Cardiac muscle cell (in vitro differentiated cells and primary cell): ENCODE data around the gene CAPZA1. TPM values are rescaled to one million over a fixed set of nuclear protein-coding genes. Genes with fewer than 3 reads are reported as not detected.
"Not testable (repeated sequence)": the region's sequence is repeated elsewhere in the genome, so short reads cannot be mapped to it uniquely, and the experiment has no call there.

ENCODE experiments used
- DNase-seq, 2 donors: peaks; one replicate each; pipeline versions ENCODE4 v3.0.0 to v3.0.0-alpha.2; 2010 to 2017; ENCODE audit warnings: low read depth in 1 of 2, low spot score in 1 of 2
- H3K27ac ChIP-seq: fragments of 200-600 bp; sonication (generic); 2 replicates; pipeline ENCODE4 v1.5.1; 2016
- H3K27me3 ChIP-seq: fragments of 200-600 bp; sonication (generic); 2 replicates; pipeline ENCODE4 v1.6.0; 2016; ENCODE audit warnings: control low read depth
- H3K36me3 ChIP-seq: fragments of 200-600 bp; sonication (generic); 2 replicates; pipeline ENCODE4 v1.5.1; 2016; ENCODE audit warnings: control low read depth
- H3K4me1 ChIP-seq: fragments of 200-600 bp; sonication (generic); 2 replicates; pipeline ENCODE4 v1.8.1; 2017; ENCODE audit warnings: low read depth, mild to moderate bottlenecking, mixed run types
- H3K4me3 ChIP-seq: fragments of 200-600 bp; sonication (generic); 2 replicates; pipeline ENCODE4 v1.5.1; 2016; ENCODE audit warnings: mild to moderate bottlenecking
- H3K9me3 ChIP-seq: fragments of 200-600 bp; sonication (generic); 2 replicates; pipeline ENCODE4 v1.5.1; 2017; ENCODE audit warnings: low read depth, mild to moderate bottlenecking, control low read depth
- polyA plus RNA-seq: library from polyadenylated mRNA; unstranded; fragments of >200 nt; fragmentation: Nextera tagmentation; extraction: Ambion mirVana; gene quantifications from 2 replicates; pipeline ENCODE4 v1.2.1, GENCODE V29; 2016
- total RNA-seq: library from RNA; depleted of rRNA; stranded (reverse); fragments of >200 nt; gene quantifications from 2 replicates; pipeline ENCODE4 v1.2.3, GENCODE V29; 2016
- TF ChIP-seq, protein P1 (sequence below): IDR thresholded peaks from 2 replicates; pipeline ENCODE4 v1.5.1; 2012; ENCODE audit warnings: low read depth, mild to moderate bottlenecking, low read length

Gene CAPZA1
- total and polyA plus RNA-seq, 2 experiments from 2014 or later, result 94.9 to 122 TPM

DNA sequence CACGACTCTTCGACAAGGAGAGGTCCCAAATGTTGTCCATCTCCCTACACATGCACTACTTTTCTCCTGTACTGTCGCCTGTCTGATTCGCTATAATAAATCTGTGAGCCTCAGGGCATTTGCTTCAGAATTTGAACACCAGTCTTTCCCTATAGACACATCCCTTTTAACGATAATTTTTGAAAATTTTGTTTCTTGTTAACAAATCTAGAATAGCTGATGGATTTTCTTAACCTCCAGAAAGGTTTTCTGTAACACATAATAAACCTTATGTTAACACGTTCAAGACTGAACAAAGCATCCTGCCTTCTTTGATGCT, 704 bp downstream of the CAPZA1 start:
- DNase-seq, result no peak
- TF ChIP-seq, protein P1, sequence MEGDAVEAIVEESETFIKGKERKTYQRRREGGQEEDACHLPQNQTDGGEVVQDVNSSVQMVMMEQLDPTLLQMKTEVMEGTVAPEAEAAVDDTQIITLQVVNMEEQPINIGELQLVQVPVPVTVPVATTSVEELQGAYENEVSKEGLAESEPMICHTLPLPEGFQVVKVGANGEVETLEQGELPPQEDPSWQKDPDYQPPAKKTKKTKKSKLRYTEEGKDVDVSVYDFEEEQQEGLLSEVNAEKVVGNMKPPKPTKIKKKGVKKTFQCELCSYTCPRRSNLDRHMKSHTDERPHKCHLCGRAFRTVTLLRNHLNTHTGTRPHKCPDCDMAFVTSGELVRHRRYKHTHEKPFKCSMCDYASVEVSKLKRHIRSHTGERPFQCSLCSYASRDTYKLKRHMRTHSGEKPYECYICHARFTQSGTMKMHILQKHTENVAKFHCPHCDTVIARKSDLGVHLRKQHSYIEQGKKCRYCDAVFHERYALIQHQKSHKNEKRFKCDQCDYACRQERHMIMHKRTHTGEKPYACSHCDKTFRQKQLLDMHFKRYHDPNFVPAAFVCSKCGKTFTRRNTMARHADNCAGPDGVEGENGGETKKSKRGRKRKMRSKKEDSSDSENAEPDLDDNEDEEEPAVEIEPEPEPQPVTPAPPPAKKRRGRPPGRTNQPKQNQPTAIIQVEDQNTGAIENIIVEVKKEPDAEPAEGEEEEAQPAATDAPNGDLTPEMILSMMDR, result no peak
- Histone ChIP-seq H3K27me3 (no peaks in the 10 kb centered on the region), H3K4me1 (peaks cover 10% of the 10 kb centered on the region), H3K27ac (peak overlapping the region; percentile 96), H3K9me3 (no peaks in the 10 kb centered on the region), H3K36me3 (peaks cover 2% of the 10 kb centered on the region), H3K4me3 (peak overlapping the region; percentile 92)

DNA sequence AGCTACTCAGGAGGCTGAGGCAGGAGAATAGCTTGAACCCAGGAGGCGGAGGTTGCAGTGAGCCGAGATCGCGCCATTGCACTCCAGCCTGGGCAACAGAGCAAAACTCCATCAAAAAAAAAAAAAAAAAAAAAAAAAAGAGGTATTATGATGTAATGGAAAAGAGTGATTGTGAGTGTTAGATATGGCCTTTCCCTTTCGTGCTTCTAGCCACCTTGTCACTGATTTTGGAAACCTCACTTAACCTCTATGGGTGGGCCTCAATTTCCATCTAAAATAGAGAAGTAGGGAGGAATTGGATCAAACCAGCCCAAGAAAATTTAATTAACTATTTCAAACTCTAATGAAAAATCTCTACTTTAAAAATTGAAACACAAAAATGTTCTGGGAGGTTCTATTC, 4.9 kb downstream of the CAPZA1 start:
- DNase-seq, H3K4me1 ChIP-seq, H3K27me3 ChIP-seq, H3K36me3 ChIP-seq, H3K4me3 ChIP-seq, H3K27ac ChIP-seq, H3K9me3 ChIP-seq: not testable (repeated sequence)

DNA sequence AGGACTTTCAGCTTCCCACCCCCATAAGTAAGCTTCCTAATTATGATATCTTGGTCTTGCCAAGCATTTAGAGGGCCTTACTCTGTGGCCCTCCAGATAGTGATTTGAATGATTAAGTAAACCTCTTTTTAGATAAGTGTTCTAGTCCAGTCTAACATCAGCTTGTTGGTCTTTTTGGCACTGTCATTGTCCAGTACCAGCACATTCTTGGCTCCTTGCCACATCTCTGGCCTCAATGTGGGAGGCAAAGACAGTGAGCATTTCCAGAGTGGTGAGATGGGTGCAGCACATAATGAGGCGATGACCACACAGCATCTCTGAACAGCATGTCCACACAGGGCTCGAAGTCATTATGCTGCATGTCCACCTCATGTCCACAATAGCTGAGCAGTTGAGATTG, 6.1 kb downstream of the CAPZA1 start:
- no peaks in the 10 kb centered on the region for H3K27me3 ChIP-seq
- peaks cover 3% of the 10 kb centered on the region for H3K4me1 ChIP-seq
- peaks cover under 1% of the 10 kb centered on the region for H3K36me3 ChIP-seq
- DNase-seq, result peak; percentile 12 to 79
- TF ChIP-seq, protein P1, result no peak
- no peak overlapping the region for H3K27ac ChIP-seq
- no peak overlapping the region for H3K4me3 ChIP-seq
- no peaks in the 10 kb centered on the region for H3K9me3 ChIP-seq

DNA sequence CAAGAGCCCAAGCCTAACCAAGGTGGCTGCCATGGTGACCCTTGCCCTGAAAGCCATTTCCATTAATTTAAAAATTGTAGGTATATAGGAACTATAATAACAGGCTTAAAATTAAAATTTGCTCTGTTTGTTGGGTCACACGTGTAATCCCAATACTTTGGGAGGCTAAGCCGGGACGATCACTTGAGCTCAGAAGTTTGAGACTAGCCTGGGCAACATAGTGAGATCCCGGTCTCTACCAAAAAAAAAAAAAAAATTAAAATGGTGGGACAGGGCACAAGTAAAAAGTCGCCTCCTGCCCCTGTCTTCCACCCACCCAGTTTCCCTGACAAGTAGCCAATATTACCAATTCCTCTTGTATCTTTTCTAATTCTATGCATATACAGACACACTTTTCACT, 6.6 kb downstream of the CAPZA1 start:
- Histone ChIP-seq H3K4me3 (no peak overlapping the region), H3K27ac (no peak overlapping the region), H3K36me3 (peaks cover 4% of the 10 kb centered on the region), H3K9me3 (no peaks in the 10 kb centered on the region), H3K4me1 (no peaks in the 10 kb centered on the region), H3K27me3 (no peaks in the 10 kb centered on the region)
- DNase-seq, result no peak
- TF ChIP-seq, protein P1, result no peak

DNA sequence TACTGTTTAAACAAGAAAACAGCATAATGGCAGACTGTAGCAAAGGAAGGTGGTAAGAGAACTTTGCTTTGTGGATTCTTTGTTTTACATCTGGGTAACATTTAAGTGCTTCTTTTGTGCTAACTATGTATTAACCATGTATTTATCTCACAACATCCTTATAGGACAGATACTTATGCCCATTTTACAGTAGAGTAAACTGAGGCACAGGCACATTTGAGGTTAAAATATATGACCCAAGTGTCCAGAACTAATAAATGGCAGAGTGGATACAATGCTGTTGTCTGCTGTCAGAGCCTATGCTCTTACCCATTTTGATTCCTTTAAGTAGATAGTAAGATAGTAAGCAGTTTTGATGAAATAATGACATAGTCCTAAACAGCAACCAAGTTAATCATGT, 7.3 kb downstream of the CAPZA1 start:
- H3K27ac ChIP-seq, result no peak overlapping the region
- H3K36me3 ChIP-seq, result peaks cover 4% of the 10 kb centered on the region
- no peaks in the 10 kb centered on the region for H3K9me3 ChIP-seq
- no peak for DNase-seq
- no peaks in the 10 kb centered on the region for H3K27me3 ChIP-seq
- TF ChIP-seq, protein P1, result no peak
- no peak overlapping the region for H3K4me3 ChIP-seq
- no peaks in the 10 kb centered on the region for H3K4me1 ChIP-seq

DNA sequence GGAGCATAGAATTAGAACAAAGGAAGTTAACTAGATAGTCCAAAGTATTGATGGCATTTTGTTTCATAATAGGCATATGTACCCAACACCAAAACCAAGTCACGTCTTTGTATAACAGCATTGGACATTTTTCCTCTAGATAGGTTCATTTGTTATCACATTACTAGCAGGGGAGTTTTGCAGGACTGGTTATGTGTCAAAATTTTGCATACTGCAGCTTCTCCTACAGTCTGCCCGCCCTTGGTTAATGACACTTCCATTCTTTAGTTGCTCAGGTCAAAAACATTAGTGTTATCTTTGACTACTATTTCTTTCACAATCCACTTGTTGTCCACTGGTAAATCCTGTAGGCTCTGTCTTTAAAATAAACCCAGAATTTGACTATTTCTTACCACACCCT, 8.9 kb downstream of the CAPZA1 start:
- Histone ChIP-seq H3K9me3 (no peaks in the 10 kb centered on the region), H3K36me3 (peaks cover 4% of the 10 kb centered on the region), H3K27ac (no peak overlapping the region), H3K4me1 (no peaks in the 10 kb centered on the region), H3K4me3 (no peak overlapping the region), H3K27me3 (no peaks in the 10 kb centered on the region)
- TF ChIP-seq, protein P1, result no peak
- no peak for DNase-seq
